Hematopoietic multipotent progenitor cell treated with erythropoietin and hydrocortisone succinate and interleukin-3 and kit ligand, for 15 days (in vitro differentiated cells): ENCODE data around the gene SLC16A12.

Experiments used
- DNase-seq: peaks from one replicate; pipeline ENCODE4 v3.0.0-alpha.2; 2015; ENCODE audit warnings: low spot score

SLC16A12 gene

DNA sequence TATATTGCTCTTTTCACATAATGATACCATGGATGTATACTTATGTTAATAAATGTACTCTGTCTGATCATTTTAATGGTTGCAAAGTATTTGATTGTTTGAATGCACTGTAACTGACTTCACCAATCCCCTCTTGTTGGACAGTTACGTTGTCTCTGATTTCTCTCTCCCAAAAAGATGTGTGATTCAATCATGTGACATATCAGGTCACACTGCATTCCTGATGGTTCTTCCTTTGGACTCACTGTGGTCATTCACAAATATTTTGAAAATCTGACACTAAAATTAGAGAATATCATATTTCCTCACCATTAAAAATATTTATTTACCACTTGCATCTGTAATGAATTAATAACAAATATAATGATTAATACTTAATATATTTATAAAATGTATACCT is 22.2 kb downstream of the SLC16A12 start:
- DNase-seq, result no peak

DNA sequence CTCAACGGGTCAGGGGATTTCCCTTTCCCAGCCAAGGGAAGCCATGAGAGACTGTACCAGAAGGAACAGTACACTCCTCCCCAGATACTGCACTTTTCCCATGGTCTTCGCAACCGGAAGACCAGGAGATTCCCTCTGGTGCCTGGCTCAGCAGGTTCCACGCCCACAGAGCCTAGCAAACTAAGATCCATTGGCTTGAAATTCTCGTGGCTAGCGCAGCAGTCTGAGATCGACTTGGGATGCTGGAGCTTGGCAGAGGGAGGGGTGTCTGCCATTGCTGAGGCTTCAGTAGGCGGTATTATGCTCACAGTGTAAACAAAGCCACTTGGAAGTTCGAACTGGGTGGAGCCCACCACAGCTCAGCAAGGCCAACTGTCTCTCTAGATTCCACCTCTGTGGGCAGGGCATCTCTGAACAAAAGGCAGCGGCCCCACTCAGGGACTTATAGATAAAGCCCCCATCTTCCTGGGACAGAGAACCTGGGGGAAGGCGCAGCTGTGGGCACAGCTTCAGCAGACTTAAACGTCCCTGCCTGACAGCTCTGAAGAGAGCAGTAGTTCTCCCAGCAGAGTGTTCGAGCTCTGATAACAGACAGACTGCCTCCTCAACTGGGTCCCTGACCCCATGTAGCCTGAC is 29.6 kb downstream of the SLC16A12 start:
- no peak for DNase-seq

DNA sequence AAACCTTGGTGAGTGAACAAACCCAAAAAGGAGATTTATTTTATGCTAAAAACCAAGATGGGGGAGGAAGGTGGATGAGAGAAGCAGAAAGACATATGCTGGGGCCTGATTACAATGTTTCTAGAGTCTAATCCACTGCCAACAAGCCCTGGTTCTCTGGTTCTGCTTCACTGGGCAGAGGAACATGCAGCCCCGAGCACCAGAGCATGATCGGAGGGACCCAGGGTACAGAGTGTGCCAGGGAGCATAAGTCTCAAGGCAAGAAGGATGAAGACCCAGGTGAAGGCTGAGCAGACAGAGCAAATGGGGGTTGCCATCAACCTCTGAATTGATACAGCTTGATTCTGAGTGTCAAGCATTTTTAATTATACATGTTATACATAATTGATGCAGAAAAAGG is 30.7 kb downstream of the SLC16A12 start:
- no peak for DNase-seq

DNA sequence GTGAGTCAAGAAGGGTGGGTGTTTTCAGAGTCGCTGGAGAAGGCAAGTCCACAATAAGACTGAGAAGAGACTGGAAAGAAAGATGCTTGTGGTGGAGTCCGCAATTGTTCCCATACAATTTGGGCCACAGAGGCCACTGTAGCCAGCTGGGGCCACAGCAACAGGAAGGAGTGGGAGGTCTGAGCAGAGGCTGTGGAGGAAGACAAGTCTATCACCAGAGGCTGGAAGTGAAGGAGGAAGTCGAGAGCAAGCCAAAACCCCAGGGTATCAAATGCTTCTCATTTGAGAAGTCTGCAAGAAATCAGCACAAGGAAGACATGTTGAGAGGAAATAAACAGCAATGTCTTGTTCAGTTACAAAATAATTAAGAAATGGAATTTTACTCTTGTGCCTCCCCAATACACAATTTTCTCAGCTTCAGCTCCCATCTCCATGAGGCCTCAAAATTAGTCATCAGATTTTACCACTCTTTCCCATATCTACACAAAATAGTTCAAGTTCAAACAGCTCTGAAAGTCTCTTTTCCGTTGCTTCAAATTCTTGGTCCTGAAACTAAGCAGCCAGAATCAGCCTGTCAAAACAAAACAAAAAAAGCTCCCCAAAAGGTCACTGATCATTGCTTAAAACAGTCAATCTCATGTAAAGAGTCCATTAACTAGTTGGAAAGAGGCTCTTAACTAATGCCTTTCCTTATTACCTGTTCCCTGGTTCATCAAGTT is 31.6 kb downstream of the SLC16A12 start:
- DNase-seq, result no peak

DNA sequence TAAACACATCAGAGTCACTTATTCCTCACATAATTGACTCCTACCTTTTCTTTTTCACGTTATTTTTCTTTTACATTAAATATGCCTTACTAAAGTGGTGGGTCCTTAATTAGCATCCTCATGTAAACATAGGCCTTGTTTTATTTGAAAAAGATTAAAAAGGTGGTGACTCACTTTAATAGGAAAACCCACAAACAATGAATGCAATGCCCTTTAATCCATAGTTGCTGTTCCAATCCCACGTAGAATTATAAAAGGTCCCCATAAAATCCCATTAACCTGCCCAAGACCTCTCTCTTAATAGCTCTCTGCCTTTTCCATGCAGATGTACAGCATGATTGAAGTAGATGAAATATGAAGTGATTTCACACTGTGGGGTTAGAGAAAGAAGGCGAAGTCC is 32.2 kb downstream of the SLC16A12 start:
- DNase-seq, result no peak

DNA sequence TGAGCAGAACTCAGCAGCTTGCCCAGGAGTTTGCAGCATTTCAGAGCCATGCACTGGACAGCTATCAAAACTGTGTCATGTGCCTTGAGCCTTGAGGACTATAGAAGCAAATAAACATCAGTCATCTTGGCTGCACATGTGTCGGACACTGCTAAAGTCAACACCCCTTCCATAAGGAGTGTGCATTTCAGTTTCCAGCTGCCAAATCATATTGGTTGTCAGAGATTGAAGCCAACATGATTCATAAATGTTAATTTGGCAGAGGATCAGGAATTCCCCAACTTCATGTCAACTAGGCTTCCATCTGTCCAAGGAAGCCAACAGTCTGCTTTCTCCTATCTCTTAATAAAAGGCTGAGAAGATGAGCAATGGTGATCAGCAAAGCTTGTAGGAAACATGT is 32.8 kb downstream of the SLC16A12 start:
- no peak for DNase-seq

DNA sequence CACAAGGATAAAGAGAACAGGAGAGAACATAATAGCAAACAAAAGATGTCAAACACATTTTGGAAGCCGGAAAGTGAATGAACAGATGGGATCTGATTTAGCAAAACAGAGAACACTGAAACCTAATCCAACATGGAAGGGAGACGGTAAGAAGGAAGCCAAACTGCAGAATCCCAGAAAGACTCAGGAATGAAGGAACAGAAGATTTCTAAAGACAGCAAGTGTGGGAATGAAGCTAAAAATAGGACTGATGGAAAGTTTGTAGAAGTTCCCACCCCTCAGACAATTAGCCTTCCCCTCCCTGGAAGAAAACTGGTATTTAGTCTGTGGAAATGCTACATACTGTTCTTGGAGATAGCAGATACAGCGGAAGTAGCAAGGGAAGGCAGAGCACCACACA is 40.8 kb downstream of the SLC16A12 start:
- no peak for DNase-seq

DNA sequence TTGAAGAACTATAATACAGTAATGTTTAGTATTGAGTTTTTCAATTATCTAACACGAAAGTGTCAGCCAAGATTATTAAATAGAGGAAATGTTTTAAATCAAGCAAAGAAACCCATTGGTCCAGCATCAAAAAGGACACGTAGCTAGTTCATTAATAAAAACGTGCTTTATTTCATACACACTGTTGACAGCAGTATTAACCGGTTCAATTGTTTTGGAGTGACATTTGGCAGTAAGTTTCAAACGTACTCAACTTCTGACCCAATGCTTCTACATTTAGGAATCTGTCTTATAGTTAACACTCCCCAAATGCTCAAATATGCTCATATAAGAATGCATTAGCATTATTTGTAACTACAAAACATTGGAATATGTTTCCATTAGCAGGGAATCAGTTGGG is 41.3 kb downstream of the SLC16A12 start:
- DNase-seq, result no peak

DNA sequence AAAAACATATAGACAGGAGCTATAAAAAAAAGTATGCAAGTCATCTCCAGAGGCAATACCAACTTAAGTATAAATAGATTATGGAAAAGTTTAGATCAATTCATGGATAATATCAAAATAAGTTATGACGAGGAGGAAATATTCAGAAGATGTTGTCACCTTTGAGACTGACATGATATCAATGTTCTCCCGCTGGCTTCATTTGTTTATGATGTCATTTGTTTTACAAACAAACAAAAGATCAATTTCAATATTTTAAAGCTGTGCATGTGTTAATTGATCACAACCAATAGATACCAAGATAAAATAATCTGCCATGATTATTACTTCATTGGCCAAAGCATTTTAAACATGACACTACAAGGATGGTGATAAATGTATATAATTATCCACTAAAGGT is 43.5 kb downstream of the SLC16A12 start:
- no peak for DNase-seq

DNA sequence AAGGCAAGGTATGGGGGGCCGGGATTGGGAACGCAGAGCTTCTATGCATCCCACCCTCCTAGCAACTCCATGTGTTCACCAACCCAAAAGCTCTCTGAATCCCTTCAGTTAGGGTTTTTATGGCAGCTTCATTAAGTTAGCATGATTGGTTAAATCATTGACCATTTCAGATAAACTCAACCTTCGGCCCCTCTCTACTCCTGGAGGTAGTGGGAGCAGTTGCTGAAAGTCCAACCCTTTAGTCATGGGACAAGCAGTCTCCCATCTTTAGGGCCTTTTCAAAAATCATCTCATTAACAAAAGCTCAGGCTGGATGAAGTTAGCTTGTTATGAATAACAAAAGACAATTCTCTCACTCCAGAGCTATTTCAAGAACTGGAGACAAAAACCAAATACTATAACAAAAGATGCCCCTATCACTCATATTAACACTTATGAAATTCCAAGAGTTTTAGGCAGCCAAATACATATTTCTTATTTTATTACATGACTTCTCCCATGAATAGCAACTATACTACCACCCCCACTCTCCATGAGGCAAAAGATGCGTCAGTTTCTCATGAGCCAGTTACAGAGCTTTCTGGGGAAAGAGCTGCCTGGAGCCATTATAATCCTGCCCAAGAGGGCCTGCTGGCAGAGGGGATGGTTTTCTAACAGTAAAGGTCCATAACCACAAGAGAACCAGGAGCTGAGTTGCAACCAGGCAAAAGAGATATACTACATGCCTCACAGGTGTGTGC is 44.6 kb downstream of the SLC16A12 start:
- no peak for DNase-seq

DNA sequence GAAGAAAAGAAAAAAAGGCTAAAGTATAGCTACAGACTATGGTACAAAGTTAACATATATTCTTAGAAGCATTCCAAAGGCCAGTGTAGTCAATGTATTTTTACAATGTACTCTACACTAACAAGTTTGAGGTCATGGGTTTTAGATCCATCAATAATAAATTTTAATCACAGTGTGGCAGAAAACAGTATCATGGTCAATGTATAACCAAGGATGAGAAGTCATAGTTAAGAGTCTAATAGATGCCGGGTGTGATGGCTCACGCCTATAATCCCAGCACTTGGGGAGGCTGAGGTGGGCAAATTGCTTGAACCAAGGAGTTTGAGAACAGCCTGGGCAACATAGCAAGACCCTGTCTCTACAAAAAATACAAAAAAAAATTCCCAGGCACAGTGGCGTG is 53.1 kb downstream of the SLC16A12 start:
- no peak for DNase-seq

DNA sequence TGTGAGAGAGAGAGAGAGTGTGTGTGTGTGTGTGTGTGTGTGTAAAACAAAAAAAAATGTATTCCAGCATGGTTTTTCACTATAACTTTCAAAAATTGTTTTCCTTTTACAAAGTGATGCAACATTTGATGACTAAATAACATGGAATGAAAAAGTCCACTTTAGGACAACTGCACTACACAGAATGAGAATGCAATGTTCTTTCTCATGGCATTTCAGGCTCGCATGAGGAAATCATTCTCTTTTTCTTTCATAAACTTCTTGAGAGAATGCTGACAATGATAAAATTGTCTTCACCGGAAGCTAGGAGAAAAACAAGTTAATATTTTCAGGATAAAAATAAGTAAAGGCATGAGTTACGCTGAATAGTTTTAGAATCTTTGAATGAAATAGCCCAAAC is 53.7 kb downstream of the SLC16A12 start:
- DNase-seq, result no peak

DNA sequence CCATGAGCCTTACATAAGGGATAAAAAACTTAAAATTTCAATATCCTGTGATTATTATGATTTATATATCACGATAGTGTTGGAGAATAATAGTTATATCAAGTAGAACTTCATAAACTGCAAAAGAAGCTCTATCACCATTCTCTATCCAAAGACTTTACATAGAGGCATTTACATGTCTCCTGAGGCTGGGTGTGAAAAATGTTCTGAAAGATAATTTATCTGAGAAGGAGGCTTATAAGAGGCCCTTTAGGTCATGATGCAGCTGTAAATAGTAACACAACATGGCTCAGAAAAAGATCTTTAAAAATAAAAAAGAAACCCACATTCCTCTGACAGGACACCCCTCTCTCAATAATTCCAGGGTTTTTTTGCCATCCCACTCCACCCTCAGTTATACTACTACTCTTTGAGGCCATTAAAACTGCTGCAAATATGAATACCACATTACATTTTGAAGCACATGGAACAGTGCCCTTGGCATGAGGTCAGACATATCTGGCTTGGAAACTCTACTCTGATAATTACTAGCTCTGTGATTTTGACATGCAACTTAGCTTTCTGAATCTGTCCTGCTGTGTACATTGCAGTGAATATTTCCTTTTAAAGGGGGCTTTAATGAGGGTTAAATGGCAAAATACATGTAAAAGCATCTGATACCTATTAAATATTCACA is 55.5 kb downstream of the SLC16A12 start:
- no peak for DNase-seq

DNA sequence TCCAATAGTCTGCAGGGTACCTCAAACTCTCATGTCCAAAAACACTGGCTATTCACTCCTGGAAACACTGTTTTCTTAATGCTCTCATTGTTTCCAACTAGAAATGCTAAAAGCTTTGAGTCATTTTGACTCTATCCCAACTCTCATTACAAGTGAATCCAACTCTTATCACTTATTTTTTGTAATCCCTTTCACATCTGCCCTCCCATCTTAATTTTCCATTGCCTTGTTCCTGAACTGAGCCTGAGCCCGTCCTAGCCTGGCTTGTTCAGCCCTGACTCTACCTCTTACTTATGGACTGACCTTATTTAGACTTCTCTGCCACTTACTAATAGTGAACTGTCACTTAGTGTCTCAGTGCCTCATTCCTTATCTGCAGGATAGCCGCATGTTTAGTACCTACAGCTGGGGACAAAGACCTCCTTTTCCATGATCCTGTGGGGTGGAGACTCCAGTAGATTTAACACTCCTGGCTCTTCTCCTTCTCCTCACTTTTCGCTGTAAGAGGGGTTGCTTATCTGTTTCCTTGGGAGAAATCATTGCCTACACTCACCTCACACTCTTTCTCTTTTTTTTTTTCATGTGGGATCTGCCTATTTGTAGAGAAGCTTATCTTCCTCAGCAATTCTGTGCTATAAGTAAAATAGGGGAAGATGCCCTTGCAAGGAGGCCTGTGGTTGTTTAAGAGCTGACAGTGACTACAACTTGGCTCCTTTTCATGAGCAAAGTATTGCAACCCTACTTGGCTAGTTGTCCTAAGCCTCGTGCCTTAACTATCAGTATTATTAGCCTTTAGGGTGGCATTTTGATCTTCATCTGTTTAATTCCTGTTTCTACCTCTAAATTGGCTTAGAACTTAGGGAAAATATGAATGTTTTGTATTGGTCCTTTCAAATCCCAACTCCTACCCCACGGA is 56.4 kb downstream of the SLC16A12 start:
- no peak for DNase-seq

DNA sequence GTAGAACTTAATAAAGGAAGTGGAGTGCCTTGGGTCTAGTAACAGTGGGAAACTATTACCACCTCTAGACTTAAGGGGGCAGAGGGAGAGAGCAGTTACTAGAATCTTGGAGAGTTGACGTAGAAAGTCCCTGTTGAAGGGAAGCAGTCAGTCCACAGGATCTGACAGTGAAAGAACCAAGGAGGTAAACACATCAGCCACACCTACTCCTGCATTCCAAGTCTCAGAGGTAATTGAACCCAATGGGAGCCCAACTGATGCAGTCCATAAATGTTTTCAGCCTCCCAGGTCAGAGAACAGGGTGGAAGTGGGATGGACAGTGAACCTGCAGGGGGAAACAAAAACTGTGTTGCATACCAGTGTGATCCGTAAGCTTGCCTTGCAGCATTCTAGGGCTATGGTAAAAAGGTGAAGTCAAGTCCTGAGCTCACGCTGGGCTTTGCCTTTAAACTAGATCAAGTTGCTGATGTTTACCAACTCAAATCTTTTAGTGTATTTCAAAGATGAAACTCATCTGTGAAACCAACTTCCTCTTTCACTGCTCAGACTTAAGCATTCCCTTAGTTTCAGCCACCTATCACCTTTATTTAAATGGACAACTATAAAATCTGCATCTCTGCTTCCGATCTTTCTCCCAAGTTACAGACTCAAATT is 57.2 kb downstream of the SLC16A12 start:
- no peak for DNase-seq

DNA sequence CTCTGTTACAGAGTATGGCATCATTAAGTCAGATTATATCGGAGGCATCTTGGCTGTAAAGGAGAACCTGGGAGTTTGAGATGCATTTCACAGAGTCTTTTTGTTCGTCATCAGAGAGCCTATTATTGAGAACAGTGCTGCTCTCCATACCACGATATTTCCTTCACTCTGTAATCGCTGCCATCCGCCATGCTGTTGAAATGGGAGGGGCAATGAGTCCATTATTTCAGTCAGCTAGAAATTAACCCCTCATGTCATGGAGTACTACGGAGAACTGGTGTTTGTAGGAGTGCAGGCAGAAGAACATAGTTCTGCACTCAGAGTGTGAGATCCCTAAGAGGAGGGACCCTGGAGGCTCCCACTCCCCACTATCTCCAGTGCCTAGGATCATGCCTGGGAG is 59.2 kb downstream of the SLC16A12 start:
- DNase-seq, result no peak

DNA sequence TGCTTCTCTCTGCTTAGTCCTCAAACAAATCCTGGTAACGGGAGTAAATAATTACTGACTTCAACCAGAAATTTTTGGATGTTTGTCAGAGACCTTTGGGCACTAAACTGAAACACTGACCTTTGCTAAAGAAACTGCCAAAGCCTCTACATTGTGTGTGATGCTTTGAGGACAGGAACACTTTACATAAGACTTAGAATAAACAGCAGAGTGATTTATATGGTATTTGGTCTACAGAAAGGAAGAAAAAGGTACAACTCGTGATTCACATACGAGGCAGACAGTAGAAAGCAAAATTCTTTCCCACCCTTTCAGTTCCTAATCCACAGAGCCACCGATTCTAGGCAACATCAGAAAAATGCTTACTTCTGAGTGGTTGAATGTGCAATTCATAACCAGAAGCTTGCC is 59.8 kb downstream of the SLC16A12 start:
- no peak for DNase-seq

DNA sequence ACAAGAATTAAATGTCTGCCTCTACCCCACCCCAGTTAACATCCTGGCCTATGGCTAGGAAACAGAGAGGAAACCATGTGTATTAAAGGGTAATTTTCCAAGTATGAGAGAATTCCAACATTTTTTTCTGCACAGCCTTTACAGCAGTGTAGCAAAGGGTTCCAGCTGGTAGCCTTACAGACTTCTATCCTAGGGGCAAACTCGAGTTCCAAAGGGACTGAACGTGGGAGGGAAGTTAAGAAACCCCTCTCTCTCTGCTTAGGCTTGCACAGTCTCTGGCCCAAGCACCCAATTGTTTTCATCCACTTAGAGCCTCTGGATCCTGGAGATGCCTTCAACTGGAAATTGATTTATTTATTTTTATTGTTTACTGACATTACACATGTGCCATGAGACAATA is 60.3 kb downstream of the SLC16A12 start:
- DNase-seq, result no peak

DNA sequence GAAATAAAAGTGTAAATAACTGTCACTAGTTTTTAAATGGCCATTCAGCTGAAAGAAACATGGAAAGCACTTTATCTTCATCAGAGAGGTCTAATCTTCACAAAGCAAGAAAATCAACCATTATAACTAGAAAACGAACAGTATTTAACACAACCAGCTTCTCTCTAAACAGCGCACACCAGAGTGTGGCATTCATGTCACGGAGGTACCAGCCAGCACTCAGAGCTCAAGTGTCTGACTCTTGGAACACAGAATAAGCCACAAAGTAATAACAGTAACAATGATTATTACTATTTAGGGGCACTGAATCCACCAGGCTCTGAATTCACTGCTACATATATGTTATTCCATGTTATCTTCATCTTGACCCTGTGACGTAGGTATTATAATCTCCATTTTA is 60.9 kb downstream of the SLC16A12 start:
- no peak for DNase-seq

DNA sequence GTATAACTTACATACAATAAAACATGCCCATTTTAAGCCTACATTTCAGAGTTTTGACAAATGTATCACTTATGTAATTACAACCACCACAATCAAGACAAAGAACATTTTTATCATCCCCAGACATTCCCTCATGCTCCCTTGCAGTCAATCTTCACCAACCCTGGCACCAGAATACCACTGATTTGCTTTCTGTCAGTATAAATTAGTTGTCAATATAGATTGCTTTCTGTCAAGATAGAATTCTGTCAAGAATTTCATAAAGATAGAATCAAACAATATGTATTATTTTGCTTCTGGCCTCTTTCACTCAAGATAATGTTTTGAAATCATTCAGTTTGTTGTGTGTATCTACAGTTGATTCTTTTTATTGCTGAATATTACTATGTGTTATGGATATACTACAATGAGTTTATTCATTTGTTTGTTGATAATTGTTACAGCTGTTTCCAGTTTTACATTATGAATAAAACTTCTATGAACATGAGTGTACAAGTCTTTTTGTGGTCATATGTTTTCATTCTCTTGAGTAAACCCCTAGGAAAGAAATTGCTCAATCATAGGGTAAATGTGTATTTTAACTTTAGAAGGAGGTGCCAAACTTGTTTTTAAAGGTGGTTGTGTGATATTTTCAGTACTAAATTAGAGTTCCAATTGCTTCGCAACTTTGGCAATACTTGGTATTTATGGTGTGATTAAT is 64.1 kb downstream of the SLC16A12 start:
- no peak for DNase-seq

DNA sequence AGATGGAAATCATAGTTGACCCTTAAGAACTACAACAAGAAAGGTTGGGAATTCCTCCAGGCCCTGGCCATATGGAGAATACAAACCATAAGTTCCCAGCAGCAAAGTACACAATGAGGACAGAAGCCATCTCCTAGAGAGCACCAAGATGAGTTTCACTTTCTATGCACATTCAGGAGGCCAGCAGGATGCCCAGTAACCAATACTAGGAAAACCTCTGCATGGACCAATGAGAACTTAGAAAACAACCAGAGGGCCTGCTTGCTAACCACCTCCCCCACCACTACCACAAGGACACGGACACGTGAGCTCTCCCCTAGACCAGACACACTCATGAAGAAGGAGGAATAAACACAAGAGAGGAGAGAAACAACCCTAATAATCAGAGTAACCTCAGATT is 64.8 kb downstream of the SLC16A12 start:
- no peak for DNase-seq
